ENCODE results near the gene MYG1. TPM values are rescaled to one million over a fixed set of nuclear protein-coding genes. Genes with fewer than 3 reads are reported as not detected.
A peak's percentile ranks its signal among the peaks of the same experiment; 100 is the strongest.
"Not testable (repeated sequence)": the region's sequence is repeated elsewhere in the genome, so short reads cannot be mapped to it uniquely, and the experiment has no call there.

Gene MYG1
- total and polyA plus RNA-seq, 5 donors: 28.9 to 44.3 (median 37.3) TPM

DNA sequence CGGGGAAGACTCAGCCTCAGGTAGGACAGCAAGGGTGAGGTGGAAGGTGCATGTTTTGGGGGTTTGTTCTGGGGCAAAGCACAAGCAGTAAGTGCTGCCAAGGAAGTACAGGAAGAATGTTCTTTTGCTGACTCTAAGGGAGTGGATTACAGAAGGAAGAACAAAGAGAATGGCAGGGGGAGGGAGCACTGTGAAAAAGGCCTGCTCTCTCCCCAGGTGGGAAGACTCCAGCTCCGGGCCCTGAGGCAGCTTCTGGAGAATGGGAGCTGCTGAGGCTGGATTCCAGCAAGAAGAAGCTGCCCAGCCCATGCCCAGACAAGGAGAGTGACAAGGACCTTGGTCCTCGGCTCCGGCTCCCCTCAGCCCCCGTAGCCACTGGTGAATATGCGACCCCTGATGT lies 11.2 kb upstream of the MYG1 start:
- ATAC-seq: no peak
- 89% methylated on average over 6 of the region's 6 CpGs for WGBS
- intact Hi-C loops (cut with DNase I): loop anchor here in 2 of 4 donors (2.0 to 5.0 kb wide), 2 partner anchors 76 kb away; no protein-coding TSS in a partner anchor

DNA sequence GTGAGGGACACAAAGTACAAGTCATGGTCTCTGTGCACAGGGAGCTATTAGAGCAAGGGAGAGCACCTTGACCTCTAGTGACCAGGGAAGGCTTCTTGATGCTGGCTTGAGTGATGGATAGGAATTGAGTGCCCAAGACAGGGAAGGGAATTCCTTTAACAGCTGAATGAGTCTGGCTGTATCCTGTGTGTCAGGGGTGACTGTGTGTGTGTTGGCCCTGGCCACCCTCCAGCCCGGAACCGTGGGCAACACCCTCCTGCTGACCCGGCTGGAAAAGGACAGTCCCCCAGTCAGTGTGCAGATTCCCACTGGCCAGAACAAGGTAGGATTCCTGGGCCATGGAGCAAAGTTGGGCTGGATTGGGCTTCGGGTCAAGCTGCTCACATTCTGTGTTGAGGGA lies 9.6 kb upstream of the MYG1 start:
- H3K9me3 ChIP-seq (ENCODE audit: control insufficient read depth, low read length): no peaks in the 10 kb centered on the region
- H3K4me3 ChIP-seq (ENCODE audit: low read length): no peak overlapping the region
- peak in 1 of 2 donors; percentile 58 for ATAC-seq
- 77% methylated on average over 4 of the region's 4 CpGs for WGBS
- DNase-seq: no peak
- intact Hi-C loops (cut with DNase I): loop anchor here in 2 of 4 donors (2.0 to 5.0 kb wide), 2 partner anchors 77 to 78 kb away; no protein-coding TSS in a partner anchor
- no peaks in the 10 kb centered on the region for H3K4me1 ChIP-seq (ENCODE audit: control insufficient read depth, insufficient read depth, low read length)
- H3K27me3 ChIP-seq (ENCODE audit: control insufficient read depth, insufficient read depth): no peaks in the 10 kb centered on the region
- H3K27ac ChIP-seq (ENCODE audit: low read length): no peak overlapping the region

More for the DNA sequence above, 11.2 kb upstream of the MYG1 start:
- Histone ChIP-seq H3K4me1 (ENCODE audit: control insufficient read depth, insufficient read depth, low read length) (no peaks in the 10 kb centered on the region), H3K4me3 (ENCODE audit: low read length) (no peak overlapping the region), H3K27ac (ENCODE audit: low read length) (no peak overlapping the region), H3K9me3 (ENCODE audit: control insufficient read depth, low read length) (no peaks in the 10 kb centered on the region), H3K27me3 (ENCODE audit: control insufficient read depth, insufficient read depth) (no peaks in the 10 kb centered on the region)
- no peak for DNase-seq

- WGBS: 94% methylated on average over 9 of the region's 9 CpGs
- Histone ChIP-seq H3K4me1 (ENCODE audit: control insufficient read depth, insufficient read depth, low read length) (no peaks in the 10 kb centered on the region), H3K27me3 (ENCODE audit: control insufficient read depth, insufficient read depth) (no peaks in the 10 kb centered on the region), H3K27ac (ENCODE audit: low read length) (no peak overlapping the region), H3K9me3 (ENCODE audit: control insufficient read depth, low read length) (no peaks in the 10 kb centered on the region), H3K4me3 (ENCODE audit: low read length) (no peak overlapping the region)
- ATAC-seq (no peak), DNase-seq (no peak)
- intact Hi-C loops (cut with DNase I): no loop called here
Observed at GRCh38 chr12:53290661-53291060, 8.8 kb upstream of the MYG1 start.

DNA sequence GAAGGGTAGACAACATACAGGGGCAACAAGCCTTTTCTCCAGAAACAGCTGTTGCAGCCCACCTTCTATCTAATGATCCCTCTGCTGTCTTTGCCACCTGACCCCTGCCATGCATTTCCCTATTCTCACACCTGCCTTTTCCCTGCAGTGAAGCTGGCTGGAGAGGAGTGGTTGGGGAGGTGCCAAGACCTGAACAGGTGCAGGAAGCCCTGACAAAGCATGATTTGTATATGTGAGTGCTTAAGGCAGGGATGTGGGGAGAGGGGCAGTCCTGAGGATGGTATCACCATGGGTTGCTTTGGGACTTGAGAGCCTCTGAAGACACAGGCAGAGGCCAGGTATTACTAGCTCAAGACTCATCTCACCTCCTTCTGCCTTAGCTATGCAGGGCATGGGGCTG lies 7.1 kb upstream of the MYG1 start:
- Histone ChIP-seq H3K9me3 (ENCODE audit: control insufficient read depth, low read length) (no peaks in the 10 kb centered on the region), H3K27me3 (ENCODE audit: control insufficient read depth, insufficient read depth) (no peaks in the 10 kb centered on the region), H3K4me1 (ENCODE audit: control insufficient read depth, insufficient read depth, low read length) (no peaks in the 10 kb centered on the region), H3K4me3 (ENCODE audit: low read length) (no peak overlapping the region), H3K27ac (ENCODE audit: low read length) (no peak overlapping the region)
- ATAC-seq (no peak), DNase-seq (no peak)
- intact Hi-C loops (cut with DNase I): no loop called here

- Histone ChIP-seq H3K4me1 (ENCODE audit: control insufficient read depth, insufficient read depth, low read length) (no peaks in the 10 kb centered on the region), H3K4me3 (ENCODE audit: low read length) (peak within 1 kb of the TSS; percentile 97), H3K27me3 (ENCODE audit: control insufficient read depth, insufficient read depth) (no peaks in the 10 kb centered on the region), H3K27ac (ENCODE audit: low read length) (peak within 1 kb of the TSS; percentile 88), H3K9me3 (ENCODE audit: control insufficient read depth, low read length) (no peaks in the 10 kb centered on the region)
- DNase-seq (peak; percentile 89 to 96 (median 95)), ATAC-seq (peak; percentile 91 to 94)
- intact Hi-C loops (cut with DNase I): no loop called here
- WGBS: under 1% methylated on average over 42 of the region's 42 CpGs
Observed at GRCh38 chr12:53295070-53295890, 4.2 kb upstream of the MYG1 start, which contains the start of gene PFDN5. Gene PFDN5, plus strand, starts transcription at chr12:53295542. Its CDS starts 26 bp downstream, at chr12:53295568.

GRCh38 chr12:53295891-53296219 lies 3.6 kb upstream of the MYG1 start:
- intact Hi-C loops (cut with DNase I): no loop called here
- H3K4me1 ChIP-seq (ENCODE audit: control insufficient read depth, insufficient read depth, low read length): no peaks in the 10 kb centered on the region
- no peak for ATAC-seq

DNA sequence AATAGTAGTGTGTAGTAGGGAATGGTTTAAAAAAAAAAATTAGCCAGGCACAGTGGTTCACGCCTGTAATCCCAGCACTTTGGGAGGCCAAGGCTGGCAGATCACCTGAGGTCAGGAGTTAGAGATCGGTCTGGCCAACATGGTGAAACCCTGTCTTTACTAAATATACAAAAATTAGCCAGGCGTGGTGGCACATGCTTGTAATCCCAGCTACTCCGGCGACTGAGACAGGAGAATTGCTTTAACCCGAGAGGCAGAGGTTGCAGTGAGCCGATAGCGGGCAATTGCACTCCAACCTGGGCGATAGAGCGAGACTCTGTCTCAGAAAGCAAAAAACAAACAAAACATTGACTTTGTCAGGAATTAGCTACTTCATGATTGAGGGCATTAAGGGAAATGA lies 2.4 kb upstream of the MYG1 start:
- H3K4me1 ChIP-seq (ENCODE audit: control insufficient read depth, insufficient read depth, low read length); H3K27me3 ChIP-seq (ENCODE audit: control insufficient read depth, insufficient read depth); DNase-seq; ATAC-seq; H3K27ac ChIP-seq (ENCODE audit: low read length); intact Hi-C loops (cut with DNase I); H3K9me3 ChIP-seq (ENCODE audit: control insufficient read depth, low read length); H3K4me3 ChIP-seq (ENCODE audit: low read length): not testable (repeated sequence)
- WGBS: 96% methylated on average over 10 of the region's 10 CpGs

More at GRCh38 chr12:53295891-53296219, 3.6 kb upstream of the MYG1 start:
- no peak for DNase-seq
- no peaks in the 10 kb centered on the region for H3K27me3 ChIP-seq (ENCODE audit: control insufficient read depth, insufficient read depth)
- H3K9me3 ChIP-seq (ENCODE audit: control insufficient read depth, low read length): no peaks in the 10 kb centered on the region
- H3K4me3 ChIP-seq (ENCODE audit: low read length): peak overlapping the region; percentile 97
- WGBS: 3% methylated on average over 12 of the region's 12 CpGs
- H3K27ac ChIP-seq (ENCODE audit: low read length): peak overlapping the region; percentile 88

DNA sequence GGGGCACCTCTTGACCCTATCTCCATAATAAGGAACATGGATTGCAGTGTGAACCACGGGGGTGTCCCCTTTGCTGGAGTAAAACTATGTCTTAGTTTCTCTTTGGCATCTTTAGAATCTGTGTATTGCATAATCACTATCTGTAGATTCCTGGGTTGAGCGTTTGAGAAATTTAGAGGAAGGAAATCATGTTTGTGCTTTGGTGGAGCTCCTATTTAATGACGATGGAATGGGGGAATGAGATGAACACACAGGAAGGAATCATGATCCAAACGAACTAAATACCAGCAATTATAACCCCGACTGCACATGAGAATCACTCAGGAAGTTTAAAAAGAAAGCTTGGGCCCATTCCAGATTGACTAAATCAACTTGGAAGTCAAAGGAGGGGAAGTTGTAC lies 1.3 kb upstream of the MYG1 start:
- intact Hi-C loops (cut with DNase I): no loop called here
- no peak for ATAC-seq
- no peak for DNase-seq
- WGBS: 51% methylated on average over 5 of the region's 5 CpGs
- H3K27me3 ChIP-seq (ENCODE audit: control insufficient read depth, insufficient read depth): no peaks in the 10 kb centered on the region
- H3K4me1 ChIP-seq (ENCODE audit: control insufficient read depth, insufficient read depth, low read length): no peaks in the 10 kb centered on the region
- H3K27ac ChIP-seq (ENCODE audit: low read length): no peak overlapping the region
- no peaks in the 10 kb centered on the region for H3K9me3 ChIP-seq (ENCODE audit: control insufficient read depth, low read length)
- no peak overlapping the region for H3K4me3 ChIP-seq (ENCODE audit: low read length)

- 57% methylated on average over 5 of the region's 5 CpGs for WGBS
- Histone ChIP-seq H3K27ac (ENCODE audit: low read length) (peak overlapping the region; percentile 19), H3K9me3 (ENCODE audit: control insufficient read depth, low read length) (no peaks in the 10 kb centered on the region), H3K4me1 (ENCODE audit: control insufficient read depth, insufficient read depth, low read length) (no peaks in the 10 kb centered on the region), H3K27me3 (ENCODE audit: control insufficient read depth, insufficient read depth) (no peaks in the 10 kb centered on the region), H3K4me3 (ENCODE audit: low read length) (peak overlapping the region; percentile 53)
- DNase-seq (peak in 1 of 3 donors; percentile 42), ATAC-seq (peak; percentile 2 to 25)
- intact Hi-C loops (cut with DNase I): no loop called here
Observed at GRCh38 chr12:53299101-53299453, 418 bp upstream of the MYG1 start.

- peak overlapping the region; percentile 60 for H3K27ac ChIP-seq (ENCODE audit: low read length)
- H3K4me1 ChIP-seq (ENCODE audit: control insufficient read depth, insufficient read depth, low read length): no peaks in the 10 kb centered on the region
- DNase-seq: no peak
- peak in 1 of 2 donors; percentile 1 for ATAC-seq
- H3K27me3 ChIP-seq (ENCODE audit: control insufficient read depth, insufficient read depth): no peaks in the 10 kb centered on the region
- intact Hi-C loops (cut with DNase I): no loop called here
- H3K4me3 ChIP-seq (ENCODE audit: low read length): peak overlapping the region; percentile 53
- H3K9me3 ChIP-seq (ENCODE audit: control insufficient read depth, low read length): no peaks in the 10 kb centered on the region
- WGBS: 2% methylated on average over 12 of the region's 12 CpGs
Observed at GRCh38 chr12:53300187-53300586, 692 bp downstream of the MYG1 start.

- ATAC-seq (no peak), DNase-seq (no peak)
- no peak overlapping the region for H3K4me3 ChIP-seq (ENCODE audit: low read length)
- H3K4me1 ChIP-seq (ENCODE audit: control insufficient read depth, insufficient read depth, low read length): no peaks in the 10 kb centered on the region
- H3K9me3 ChIP-seq (ENCODE audit: control insufficient read depth, low read length): no peaks in the 10 kb centered on the region
- intact Hi-C loops (cut with DNase I): no loop called here
- 84% methylated on average over 5 of the region's 5 CpGs for WGBS
- no peaks in the 10 kb centered on the region for H3K27me3 ChIP-seq (ENCODE audit: control insufficient read depth, insufficient read depth)
- H3K27ac ChIP-seq (ENCODE audit: low read length): no peak overlapping the region
Observed at GRCh38 chr12:53302903-53303302, 3.4 kb downstream of the MYG1 start.

All from right cardiac atrium (tissue), 5 donors.